NCI-H2081 (cell line): Measurements from ENCODE around the gene HNMT.
"Not testable (repeated sequence)": the region's sequence is repeated elsewhere in the genome, so short reads cannot be mapped to it uniquely, and the experiment has no call there.

Experiments used
- DNase-seq, 2 experiments: peaks; one replicate each; lab custom pipeline; 2025; lab: John Stamatoyannopoulos, UW

Gene HNMT

DNA sequence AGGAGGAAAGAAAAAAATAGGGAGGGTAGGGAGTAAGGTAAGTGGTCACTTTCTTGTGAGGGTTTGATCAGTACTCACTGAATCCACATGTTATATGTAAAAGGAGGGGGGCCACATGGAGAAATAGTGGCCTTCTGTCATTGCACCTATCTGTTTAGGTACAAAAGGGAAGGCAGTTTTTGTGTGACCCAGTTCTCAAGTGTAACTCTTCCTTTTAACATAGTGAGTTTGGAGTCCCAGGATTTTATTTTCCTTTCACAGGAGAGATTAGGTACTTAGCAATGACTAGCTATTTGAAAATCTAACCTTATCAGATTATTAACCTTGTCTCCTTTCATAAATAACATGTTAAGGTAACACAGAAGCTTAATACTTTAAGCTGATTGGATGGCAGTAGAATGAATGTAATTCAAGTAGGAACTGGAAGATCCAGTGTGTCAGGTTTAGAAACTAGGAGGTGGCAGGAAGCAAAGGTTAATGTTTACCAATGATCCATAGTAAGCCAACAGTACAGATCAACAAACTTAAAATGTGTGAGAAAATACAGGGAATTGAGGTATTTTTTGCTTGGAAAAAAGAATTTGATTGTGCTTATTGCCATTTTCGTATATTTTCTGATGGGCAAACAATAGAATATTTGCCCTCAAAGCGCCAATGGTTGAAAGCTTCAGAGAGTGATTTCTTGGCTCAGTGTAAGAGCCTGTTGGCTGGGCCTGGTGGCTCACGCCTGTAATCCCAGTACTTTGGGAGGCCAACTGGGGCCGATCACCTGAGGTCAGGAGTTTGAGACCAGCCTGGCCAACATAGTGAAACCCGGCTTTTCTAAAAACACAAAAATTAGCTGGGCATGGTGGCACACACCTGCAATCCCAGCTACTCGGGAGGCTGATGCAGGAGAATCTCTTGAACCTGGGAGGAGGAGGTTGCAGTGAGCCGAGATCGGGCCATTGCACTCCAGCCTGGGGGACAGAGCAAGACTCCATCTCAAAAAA is 11.3 kb downstream of the HNMT start:
- no peak for DNase-seq

DNA sequence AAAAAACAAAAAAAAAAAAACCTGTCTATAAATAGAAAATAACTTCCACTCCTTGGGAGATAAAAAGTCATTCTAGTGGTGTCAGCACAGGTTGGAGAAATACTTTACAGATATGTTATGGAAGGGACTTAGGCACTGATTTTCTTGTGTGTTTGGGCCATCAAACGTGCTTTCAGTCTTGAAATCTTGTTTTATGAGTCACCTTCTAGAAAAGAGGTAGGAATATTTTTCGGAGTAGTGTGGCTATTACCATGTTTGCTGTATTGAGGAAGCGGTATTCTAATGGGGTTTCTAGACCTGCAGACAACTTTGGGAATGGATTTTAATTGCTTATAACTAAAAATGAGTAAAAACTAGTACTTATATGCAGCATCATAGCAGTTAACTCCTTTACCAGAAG is 12.0 kb downstream of the HNMT start:
- DNase-seq, result no peak

DNA sequence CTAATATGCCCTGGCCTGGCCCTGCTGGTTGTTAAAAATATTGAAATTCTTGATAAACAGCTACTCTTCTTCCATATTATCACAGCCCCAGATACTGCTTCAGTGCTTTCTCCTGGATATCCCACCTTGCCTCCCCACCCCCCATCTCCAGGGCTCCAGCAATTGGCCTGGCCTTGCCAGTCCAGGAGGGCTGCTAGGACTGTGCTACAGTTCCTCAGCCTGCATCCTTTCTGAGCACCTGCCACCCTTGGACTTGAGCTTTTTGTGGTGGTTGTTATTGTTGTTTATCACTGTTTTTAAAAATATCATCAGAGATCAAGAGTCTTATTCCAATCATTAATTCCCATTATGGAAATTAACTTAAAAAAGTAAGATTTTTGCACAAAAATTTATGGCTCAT is 13.5 kb downstream of the HNMT start:
- DNase-seq, result no peak

DNA sequence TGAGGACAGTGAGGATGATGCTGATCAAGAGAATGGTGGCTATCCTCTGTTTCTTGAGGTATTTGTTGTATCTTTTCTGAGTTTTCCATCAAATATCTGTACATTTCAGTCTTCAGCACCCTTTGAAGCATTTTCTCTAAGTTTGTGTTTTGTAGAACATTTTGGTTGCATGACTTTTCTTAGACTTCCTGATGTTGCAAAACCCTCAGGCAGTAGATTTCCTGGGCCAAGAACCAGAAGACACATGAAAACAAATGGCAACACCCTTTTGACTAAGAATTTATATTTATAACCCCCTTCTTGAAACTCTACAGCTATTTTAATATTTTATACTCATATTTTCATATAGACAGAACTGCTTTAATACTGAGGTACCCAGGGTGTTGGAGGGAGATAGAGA is 16.2 kb downstream of the HNMT start:
- DNase-seq, result no peak

DNA sequence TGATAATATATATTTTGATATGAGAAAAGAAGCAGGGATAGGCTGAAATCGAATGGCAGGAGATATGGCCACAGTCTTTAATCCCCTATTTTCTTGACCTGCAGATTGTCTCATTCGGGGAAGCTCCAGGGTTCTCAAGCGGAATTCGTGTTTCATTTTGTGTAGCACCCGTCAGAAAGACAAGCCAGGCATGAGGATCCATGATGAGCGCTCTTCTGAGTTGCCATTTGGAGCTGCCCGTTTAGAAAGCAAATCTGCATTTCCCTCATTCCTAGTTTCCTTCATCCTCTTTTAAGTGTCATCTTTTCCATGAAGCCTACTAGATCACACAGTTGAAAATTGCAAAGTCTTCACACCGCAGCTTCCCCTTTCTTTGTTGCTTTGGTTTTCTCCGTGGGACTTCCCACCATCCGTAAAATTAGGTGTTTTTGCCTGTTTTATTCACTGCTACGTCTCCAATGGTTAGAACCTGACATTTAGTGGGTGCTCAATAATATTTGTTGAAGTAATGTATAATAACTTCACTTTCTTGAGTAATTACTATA is 16.9 kb downstream of the HNMT start:
- DNase-seq, result no peak

DNA sequence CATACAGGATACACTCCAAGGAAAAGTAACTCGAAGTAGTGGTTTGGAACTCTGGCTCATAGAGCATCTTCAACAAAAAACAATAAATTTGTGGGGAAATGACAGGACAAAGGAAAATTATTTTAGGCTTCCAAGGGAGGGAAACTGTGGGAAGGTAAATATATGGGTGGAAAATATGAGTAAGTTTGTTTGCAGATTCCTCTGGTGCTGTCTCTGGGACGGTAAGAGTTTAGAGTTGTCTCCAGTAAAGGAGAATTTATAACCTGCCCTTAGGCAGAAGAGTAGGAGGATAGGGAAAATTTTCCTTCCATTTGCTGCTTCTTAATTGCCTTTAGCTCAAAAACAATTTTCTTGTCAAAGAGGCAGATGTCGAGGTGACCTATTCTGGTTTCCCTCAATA is 19.3 kb downstream of the HNMT start:
- DNase-seq, result no peak

DNA sequence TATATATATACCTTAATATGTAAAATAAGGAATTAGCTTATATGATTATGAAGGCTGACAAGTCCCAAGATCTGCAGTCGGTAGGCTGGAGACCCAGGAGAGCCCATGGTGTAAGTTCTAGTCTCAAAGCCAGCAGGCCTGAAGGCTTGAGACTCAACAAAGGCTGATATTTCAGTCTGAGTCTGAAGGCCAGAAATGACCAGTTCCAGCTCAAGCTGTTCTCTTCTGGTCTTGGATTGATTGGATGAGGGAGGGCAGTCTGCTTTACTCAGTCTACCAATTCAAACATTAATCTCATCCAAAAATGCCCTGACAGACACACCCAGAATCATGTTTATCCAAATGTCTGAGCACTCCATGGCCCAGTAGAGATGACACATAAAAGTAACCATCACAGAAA is 22.0 kb downstream of the HNMT start:
- no peak for DNase-seq

DNA sequence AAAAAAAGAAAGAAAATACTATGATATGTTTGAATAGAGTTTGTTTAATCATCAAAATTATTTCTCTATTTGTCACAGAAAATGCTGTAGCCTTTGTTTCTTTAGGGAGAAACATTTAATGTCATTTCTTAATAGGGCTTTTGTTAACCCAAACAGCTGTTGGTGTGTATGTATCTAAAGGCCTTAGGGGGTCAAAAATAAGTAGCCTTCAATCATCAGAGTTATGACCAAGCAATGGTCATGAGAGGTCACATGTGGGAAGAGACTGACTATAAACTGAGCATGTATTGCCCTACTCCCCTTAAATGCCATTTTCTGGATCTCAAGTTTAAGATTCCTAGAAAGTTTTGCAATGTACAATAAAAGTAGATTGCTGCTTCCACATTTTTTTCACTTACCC is 22.7 kb downstream of the HNMT start:
- no peak for DNase-seq

DNA sequence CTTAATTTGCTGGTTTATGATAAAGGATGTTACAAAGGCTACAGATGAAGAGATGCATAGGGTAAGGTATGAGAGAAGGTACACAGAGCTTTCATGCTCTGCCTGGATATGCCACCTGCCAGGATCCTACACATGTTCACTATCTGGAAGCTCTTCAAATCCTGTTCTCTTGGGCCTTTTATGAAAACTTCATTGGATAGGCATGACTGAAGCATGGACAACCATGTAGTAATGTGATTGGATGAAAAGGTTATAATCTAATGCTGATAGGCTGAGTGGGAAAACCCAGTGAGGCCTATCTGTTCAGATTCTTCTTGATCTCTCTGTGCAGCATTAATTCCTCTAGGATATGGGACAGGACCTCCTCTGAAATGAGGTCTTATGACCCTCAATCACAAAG is 26.8 kb downstream of the HNMT start:
- no peak for DNase-seq

DNA sequence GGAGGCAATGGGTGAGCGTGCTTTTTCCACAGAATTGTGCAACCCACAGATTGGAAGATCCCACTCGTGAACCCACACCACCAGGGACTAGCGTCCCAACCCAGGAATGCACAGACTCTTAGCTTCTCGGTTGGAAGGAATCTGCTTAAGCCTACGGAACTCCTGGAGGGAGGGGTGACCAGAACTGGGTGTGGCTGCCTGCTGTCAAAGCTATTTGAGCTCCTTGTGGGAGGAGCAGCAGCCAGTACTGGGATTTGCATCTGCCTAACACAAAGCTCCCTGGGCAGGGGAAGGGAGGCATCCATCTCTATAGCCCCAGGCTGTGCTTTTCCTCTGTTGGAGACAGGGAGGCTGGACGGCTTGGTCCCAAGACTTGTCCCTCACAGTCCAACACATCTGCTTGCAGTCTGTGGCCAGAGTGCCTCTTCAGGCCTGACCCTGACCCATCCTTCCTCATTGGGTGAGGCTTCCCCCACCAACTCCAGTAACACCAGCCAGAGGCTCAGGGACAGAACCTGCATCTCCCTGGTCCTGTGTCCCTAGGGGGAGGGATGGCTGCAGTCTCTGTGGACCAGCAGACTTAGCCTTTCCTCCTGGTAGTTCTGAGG is 27.9 kb downstream of the HNMT start:
- no peak for DNase-seq

DNA sequence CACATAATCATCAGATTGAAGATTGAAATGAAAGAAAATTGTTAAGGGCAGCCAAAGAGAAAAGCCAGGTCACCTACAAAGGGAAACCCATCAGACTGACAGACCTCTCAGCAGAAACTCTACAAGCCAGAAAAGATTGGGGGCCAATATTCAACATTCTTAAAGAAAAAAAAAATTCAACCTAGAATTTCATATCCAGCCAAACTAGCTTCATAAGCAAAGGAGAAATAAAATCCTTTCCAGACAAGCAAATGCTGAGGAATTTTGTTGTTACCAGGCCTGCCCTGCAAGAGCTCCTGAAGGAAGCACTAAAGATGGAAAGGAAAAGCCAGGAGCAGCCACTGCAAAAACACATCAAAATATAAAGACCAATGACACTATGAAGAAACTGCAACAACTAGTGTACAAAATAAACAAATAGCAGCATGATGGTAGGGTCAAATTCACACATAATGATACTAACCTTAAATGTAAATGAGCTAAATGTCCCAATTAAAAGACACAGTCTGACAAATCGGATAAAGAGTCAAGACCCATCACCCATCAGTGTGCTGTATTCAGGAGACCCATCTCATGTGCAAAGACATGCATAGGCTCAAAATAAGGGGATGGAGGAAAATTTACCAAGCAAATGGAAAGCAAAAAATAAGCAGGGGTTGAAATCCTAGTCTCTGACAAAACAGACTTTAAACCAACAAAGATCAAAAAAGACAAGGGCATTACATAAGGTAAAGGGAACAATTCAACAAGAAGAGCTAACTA is 29.6 kb downstream of the HNMT start:
- DNase-seq, result not testable (repeated sequence)

DNA sequence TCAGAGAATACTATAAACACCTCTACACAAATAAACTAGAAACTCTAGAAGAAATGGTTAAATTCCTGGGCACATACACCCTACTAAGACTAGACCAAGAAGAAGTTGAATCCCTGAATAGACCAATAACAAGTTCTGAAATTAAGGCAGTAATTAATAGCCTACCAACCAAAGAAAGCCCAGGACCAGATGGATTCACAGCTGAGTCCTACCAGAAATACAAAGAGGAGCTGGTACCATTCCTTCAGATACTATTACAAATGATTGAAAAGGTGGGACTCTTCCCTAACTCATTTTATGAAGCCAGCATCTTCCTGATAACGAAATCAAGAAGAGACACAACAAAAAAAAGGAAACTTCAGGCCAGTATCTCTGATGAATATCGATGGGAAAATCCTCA is 31.1 kb downstream of the HNMT start:
- not testable (repeated sequence) for DNase-seq

DNA sequence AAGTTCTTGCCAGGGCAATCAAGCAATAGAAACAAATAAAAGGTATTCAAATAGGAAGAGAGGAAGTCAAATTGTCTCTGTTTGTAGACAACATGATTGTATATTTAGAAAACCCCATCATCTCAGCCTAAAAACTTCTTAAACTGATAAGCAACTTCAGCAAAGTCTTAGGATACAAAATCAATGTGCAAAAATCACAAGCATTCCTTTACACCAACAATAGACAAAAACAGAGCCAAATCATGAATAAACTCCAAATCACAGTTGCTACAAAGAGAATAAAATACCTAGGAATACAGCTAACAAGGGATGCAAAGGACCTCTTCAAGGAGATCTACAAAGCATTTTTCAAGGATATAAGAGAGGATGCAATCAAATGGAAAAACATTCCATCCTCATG is 31.9 kb downstream of the HNMT start:
- DNase-seq, result not testable (repeated sequence)

DNA sequence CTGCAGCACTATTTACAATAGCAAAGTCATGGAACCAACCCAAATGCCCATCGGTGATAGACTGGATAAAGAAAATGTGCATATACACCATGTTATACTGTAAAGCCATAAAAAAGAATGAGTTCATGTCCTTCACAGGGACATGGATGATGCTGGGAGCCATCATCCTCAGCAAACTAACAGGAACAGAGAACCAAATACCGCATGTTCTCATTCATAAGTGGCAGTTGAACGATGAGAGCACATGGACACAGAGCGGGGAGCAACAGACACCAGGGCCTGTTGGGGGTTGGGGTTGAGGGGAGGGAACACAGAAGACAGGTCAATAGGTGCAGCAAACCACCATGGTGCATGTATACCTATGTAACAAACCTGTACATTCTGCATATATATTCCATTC is 33.5 kb downstream of the HNMT start:
- no peak for DNase-seq

DNA sequence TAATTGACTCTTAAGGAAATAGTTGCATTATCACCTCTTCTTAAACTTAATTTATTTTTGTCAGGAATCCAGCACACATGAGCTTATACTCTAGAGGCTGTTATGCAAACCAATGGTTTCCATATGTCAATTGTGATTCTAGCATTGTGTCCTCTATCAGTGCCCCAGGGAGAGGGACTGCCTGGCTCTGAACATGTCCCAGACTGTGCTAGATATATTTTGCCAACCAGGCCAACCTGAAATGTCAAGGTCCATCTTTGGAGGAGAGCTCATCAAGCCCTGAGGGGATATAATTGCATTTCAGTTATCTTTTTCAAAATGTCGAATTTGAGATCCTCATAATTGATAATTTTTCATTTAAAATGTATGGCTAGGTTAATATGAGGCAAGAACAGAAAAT is 34.2 kb downstream of the HNMT start:
- no peak for DNase-seq

DNA sequence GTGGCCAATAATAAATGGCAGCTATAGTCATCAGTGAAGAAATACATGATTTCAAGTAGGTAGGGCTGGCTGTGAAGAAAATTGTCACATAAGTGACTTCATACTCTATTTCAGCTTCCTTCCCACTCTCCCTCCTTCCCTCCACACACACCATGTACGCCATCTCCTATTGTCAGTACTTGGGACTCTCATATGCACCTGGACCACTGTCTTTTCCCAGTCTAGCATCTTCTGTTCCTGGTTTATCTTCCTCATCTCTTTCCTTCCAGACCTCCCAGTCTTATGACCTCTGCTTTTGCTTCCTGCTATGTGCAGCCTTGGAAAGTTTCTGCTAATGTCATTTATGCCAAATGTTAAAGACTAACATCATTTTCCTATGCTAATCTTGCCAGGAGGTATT is 35.0 kb downstream of the HNMT start:
- no peak for DNase-seq

DNA sequence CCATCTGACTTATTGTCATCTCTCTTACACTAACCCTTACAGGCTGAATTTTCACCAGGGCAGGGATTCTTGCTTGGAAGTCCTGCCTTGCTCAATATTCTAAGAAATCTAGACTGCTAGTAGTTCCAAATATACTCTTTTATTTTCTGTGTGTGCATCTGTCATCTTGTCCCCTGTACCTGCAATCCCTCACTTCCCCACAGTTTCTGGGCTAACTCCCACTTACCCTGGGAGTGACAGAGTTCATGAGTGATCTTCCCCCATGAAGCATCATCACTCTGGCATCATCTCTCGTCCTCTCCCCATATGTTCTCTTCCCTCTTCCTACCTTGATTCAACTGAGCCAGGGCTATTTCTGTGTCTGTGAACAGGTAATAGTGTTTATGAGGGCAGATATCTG is 35.7 kb downstream of the HNMT start:
- no peak for DNase-seq

DNA sequence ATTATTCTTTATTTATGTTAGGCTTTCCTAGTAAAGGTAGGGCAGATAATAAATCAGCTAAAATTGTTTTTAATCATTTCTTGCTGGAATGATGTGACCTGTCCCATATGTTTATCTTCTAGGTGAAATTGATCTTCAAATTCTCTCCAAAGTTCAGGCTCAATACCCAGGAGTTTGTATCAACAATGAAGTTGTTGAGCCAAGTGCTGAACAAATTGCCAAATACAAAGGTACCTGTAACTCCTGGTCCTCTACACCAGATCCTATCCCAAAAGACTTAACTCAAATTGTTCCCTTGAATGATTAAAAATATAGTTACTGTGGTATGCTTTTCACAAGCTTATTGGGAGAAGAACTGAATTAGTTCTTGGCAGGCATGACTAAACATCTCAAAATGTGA is 36.5 kb downstream of the HNMT start:
- no peak for DNase-seq

DNA sequence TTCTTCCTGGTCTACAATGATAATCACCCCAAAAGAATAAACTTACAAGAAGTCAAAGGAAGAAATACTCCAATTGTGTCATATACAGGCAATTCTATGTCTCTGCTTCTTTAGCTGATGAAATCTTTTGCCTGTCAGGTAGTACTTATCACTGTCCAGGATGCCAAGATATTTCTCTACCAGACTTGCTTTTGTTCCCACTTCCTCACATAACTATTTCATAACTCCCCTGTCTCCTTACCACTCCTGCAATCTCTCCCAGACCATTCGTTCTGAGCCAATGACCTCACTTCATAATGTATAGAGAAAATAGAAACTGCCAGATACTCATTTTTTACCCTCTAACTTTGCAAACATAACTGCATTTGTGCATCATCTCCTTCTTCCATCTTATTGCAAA is 39.1 kb downstream of the HNMT start:
- DNase-seq, result no peak

DNA sequence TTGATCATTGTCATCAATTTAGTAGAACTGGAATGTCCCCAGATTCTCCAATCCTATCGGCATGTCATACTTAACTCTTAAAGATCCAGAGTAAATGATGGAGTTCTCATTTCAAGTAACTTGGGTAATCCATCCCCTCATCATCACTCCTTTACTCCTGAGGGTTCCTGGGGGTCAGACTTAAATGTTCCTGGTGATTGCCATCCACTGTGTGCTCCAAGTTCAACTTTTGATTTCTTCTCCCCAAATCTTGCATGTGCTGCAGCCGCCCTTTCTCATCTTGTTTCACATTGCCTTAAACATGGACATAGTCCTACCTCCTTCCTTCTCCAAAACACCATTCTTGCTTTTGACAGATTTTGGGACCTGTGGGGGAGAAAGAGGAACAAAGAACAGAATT is 43.2 kb downstream of the HNMT start:
- DNase-seq, result no peak

DNA sequence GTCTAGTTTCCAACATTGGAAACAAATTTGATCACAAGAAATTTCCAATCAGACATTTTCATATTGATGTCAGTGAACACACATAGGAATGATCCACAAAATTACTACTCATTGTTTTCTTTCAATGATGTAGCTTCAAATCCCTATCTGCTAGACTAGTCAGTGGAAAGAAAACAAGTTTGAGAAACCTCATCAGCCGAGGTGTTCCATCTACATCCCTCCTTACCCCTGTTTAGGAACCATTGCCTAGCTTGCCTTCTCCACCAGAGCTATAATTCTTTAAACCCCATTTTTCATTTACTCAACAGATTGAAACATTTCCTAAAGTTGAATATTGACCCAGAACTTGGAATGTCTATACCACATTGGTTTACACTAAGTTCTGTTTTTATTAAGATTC is 45.3 kb downstream of the HNMT start:
- no peak for DNase-seq

DNA sequence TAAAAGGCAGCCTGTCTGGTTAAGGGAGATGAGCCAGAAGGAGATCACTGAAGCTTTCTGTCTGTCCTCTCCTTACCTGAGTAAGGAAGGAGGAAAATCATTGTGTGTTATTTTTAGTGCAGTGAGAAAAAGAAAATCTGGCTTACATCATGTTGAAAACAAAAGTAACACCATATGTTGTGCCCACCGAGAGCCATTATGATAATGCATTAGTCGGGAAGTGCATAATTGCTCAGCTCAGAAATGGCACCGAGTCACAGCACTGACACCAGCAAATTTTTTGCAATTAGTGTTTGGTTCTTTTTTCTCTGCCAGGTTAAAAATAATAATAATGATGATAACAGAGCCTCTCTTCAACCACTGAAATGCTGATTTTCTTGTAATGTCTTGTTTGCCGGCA is 46.6 kb downstream of the HNMT start:
- peak in 1 of 2 experiments; percentile 8 for DNase-seq

DNA sequence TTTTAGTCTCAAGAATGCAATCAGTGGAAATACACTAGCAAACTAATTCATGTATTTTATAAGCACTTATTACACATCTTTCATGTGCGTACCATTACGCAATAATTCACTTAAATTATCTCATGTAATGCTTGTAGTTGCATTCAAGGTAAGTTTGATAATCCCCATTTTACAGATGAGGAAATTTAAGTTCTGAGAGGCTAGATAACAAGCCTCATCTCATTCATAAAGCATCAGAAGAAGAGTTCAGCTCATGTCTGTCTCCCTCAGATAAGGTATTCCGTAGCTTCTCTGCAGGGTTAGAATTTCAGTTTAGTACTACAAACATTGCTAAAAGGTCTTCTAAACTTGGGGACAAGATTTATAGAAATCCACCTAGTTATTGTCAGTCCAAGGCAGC is 47.8 kb downstream of the HNMT start:
- DNase-seq, result no peak
